ENCODE data around the gene SH3TC1. TPM values are rescaled to one million over a fixed set of nuclear protein-coding genes. Genes with fewer than 3 reads are reported as not detected.

Gene SH3TC1
- total RNA-seq, 4 donors from 2014 or later = 13.7 to 18.7 (median 15.2) TPM

GRCh38 chr4:8282134-8282641, 83.1 kb downstream of the SH3TC1 start:
- no peak for DNase-seq (ENCODE audit: extremely low spot score)
- WGBS = 90% methylated on average over 14 of the region's 14 CpGs
- H3K27ac ChIP-seq (replicated peaks in 1 of 4) = peak overlapping the region; percentile 34 to 64 (median 50)
- no peak for TF ChIP-seq POLR2A (IDR thresholded peaks at IDR 0.05; ENCODE audit: low read depth)
- TF ChIP-seq, protein P1, sequence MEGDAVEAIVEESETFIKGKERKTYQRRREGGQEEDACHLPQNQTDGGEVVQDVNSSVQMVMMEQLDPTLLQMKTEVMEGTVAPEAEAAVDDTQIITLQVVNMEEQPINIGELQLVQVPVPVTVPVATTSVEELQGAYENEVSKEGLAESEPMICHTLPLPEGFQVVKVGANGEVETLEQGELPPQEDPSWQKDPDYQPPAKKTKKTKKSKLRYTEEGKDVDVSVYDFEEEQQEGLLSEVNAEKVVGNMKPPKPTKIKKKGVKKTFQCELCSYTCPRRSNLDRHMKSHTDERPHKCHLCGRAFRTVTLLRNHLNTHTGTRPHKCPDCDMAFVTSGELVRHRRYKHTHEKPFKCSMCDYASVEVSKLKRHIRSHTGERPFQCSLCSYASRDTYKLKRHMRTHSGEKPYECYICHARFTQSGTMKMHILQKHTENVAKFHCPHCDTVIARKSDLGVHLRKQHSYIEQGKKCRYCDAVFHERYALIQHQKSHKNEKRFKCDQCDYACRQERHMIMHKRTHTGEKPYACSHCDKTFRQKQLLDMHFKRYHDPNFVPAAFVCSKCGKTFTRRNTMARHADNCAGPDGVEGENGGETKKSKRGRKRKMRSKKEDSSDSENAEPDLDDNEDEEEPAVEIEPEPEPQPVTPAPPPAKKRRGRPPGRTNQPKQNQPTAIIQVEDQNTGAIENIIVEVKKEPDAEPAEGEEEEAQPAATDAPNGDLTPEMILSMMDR (IDR thresholded peaks at IDR 0.05) = no peak
- intact Hi-C loops (cut with DNase I) = no loop called here
- no peaks in the 10 kb centered on the region for H3K9me3 ChIP-seq
- H3K27me3 ChIP-seq = no peaks in the 10 kb centered on the region
- peaks cover 27 to 82% (median 64%) of the 10 kb centered on the region in 4 donors for H3K4me1 ChIP-seq
- peaks cover 0 to 10% (median 5%) of the 10 kb centered on the region in 4 donors for H3K36me3 ChIP-seq
- no peak overlapping the region for H3K4me3 ChIP-seq

GRCh38 chr4:8282742-8283141, 83.7 kb downstream of the SH3TC1 start:
- Histone ChIP-seq H3K4me1 (peaks cover 23 to 77% (median 58%) of the 10 kb centered on the region in 4 donors), H3K27ac (replicated peaks in 1 of 4) (no peak overlapping the region), H3K9me3 (no peaks in the 10 kb centered on the region), H3K36me3 (peaks cover 0 to 15% (median 5%) of the 10 kb centered on the region in 4 donors), H3K27me3 (no peaks in the 10 kb centered on the region), H3K4me3 (no peak overlapping the region)
- 89% methylated on average over 14 of the region's 14 CpGs for WGBS
- TF ChIP-seq, protein P1 (IDR thresholded peaks at IDR 0.05) = no peak
- TF ChIP-seq POLR2A (IDR thresholded peaks at IDR 0.05; ENCODE audit: low read depth) = no peak
- no peak for TF ChIP-seq POLR2AphosphoS5 (IDR thresholded peaks at IDR 0.05)
- TF ChIP-seq EP300 (IDR thresholded peaks at IDR 0.05) = no peak
- no peak for DNase-seq (ENCODE audit: extremely low spot score)
- intact Hi-C loops (cut with DNase I) = no loop called here

DNA sequence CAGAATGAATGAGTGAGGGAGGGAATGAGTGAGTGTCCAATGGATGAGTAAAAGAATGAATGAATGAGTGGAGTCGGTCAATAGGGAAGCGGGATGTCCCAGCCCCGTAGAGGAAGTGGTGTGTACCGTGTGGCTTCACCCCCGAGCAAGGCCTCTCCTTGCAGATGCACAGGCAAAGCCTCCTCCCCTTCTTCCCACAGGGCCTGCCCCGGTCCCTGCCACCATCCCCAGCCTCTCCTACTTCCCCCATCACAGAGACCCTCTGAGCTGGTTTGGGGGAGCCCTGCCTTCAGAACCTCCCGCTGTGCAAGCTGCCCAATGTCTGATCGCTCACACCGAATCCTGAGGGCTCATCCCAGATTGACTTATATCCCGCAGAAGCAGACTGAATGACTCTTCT, 84.1 kb downstream of the SH3TC1 start:
- WGBS = 73% methylated on average over 9 of the region's 10 CpGs
- H3K4me3 ChIP-seq = no peak overlapping the region
- no peak overlapping the region for H3K27ac ChIP-seq (replicated peaks in 1 of 4)
- TF ChIP-seq POLR2AphosphoS5 (IDR thresholded peaks at IDR 0.05) = no peak
- TF ChIP-seq, protein P1 (IDR thresholded peaks at IDR 0.05) = no peak
- no peak for TF ChIP-seq POLR2A (IDR thresholded peaks at IDR 0.05; ENCODE audit: low read depth)
- TF ChIP-seq EP300 (IDR thresholded peaks at IDR 0.05) = no peak
- H3K4me1 ChIP-seq = peaks cover 23 to 72% (median 54%) of the 10 kb centered on the region in 4 donors
- intact Hi-C loops (cut with DNase I) = no loop called here
- H3K9me3 ChIP-seq = no peaks in the 10 kb centered on the region
- no peak for DNase-seq (ENCODE audit: extremely low spot score)
- peaks cover 0 to 18% (median 5%) of the 10 kb centered on the region in 4 donors for H3K36me3 ChIP-seq
- H3K27me3 ChIP-seq = no peaks in the 10 kb centered on the region

DNA sequence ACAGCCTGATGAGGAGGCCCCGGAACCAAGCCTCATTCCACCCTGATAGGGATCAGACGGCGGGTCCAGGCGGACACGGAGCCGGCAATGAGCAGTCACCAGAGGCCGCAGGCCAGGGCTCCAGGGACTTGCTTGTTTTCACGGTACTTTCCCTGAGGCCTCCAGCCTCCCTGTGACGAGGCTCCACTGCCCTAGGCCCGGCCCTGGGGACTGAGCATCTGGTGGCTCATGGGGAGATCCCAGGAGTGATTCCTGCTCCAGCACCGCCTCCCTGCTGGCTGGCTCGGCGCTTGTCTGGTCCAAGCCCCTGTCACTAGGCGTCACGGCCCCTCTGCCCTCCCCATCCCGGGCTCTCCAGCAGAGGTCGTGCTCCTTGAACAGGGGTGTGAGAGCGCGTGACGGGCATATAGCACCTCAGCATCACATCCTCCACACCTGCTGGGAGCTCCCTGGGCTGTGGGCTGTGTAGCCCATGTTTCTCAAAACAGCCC, 84.6 kb downstream of the SH3TC1 start:
- 65% methylated on average over 7 of the region's 20 CpGs for WGBS
- no peak for TF ChIP-seq POLR2AphosphoS5 (IDR thresholded peaks at IDR 0.05)
- TF ChIP-seq POLR2A (IDR thresholded peaks at IDR 0.05; ENCODE audit: low read depth) = no peak
- TF ChIP-seq, protein P1 (IDR thresholded peaks at IDR 0.05) = no peak
- TF ChIP-seq EP300 (IDR thresholded peaks at IDR 0.05) = no peak
- no peaks in the 10 kb centered on the region for H3K27me3 ChIP-seq
- H3K9me3 ChIP-seq = no peaks in the 10 kb centered on the region
- H3K36me3 ChIP-seq = peaks cover 0 to 18% (median 5%) of the 10 kb centered on the region in 4 donors
- peaks cover 23 to 67% (median 49%) of the 10 kb centered on the region in 4 donors for H3K4me1 ChIP-seq
- DNase-seq (ENCODE audit: extremely low spot score) = no peak
- H3K4me3 ChIP-seq = no peak overlapping the region
- peak overlapping the region in 1 of 4 donors; percentile 7 for H3K27ac ChIP-seq (replicated peaks in 1 of 4)
- intact Hi-C loops (cut with DNase I) = no loop called here

GRCh38 chr4:8284391-8284790, 85.3 kb downstream of the SH3TC1 start:
- no peak overlapping the region for H3K27ac ChIP-seq (replicated peaks in 1 of 4)
- peaks cover 23 to 60% (median 42%) of the 10 kb centered on the region in 4 donors for H3K4me1 ChIP-seq
- peaks cover 0 to 18% (median 8%) of the 10 kb centered on the region in 4 donors for H3K36me3 ChIP-seq
- no peaks in the 10 kb centered on the region for H3K27me3 ChIP-seq
- no peak for DNase-seq (ENCODE audit: extremely low spot score)
- WGBS = 89% methylated on average over 4 of the region's 11 CpGs
- intact Hi-C loops (cut with DNase I) = no loop called here
- no peak for TF ChIP-seq POLR2AphosphoS5 (IDR thresholded peaks at IDR 0.05)
- TF ChIP-seq EP300 (IDR thresholded peaks at IDR 0.05) = no peak
- no peak for TF ChIP-seq POLR2A (IDR thresholded peaks at IDR 0.05; ENCODE audit: low read depth)
- TF ChIP-seq, protein P1 (IDR thresholded peaks at IDR 0.05) = no peak
- H3K9me3 ChIP-seq = no peaks in the 10 kb centered on the region
- no peak overlapping the region for H3K4me3 ChIP-seq

Measured in esophagus muscularis mucosa (tissue), 4 donors.